NCI-H2029 treated with DMSO at 0.1 percent for 48 hours (cell line): ENCODE results near the gene NAPEPLD.
"Not testable (repeated sequence)": the region's sequence is repeated elsewhere in the genome, so short reads cannot be mapped to it uniquely, and the experiment has no call there.

Experiments
- DNase-seq: peaks from one replicate; lab custom pipeline; 2025; lab: John Stamatoyannopoulos, UW

Gene NAPEPLD

DNA sequence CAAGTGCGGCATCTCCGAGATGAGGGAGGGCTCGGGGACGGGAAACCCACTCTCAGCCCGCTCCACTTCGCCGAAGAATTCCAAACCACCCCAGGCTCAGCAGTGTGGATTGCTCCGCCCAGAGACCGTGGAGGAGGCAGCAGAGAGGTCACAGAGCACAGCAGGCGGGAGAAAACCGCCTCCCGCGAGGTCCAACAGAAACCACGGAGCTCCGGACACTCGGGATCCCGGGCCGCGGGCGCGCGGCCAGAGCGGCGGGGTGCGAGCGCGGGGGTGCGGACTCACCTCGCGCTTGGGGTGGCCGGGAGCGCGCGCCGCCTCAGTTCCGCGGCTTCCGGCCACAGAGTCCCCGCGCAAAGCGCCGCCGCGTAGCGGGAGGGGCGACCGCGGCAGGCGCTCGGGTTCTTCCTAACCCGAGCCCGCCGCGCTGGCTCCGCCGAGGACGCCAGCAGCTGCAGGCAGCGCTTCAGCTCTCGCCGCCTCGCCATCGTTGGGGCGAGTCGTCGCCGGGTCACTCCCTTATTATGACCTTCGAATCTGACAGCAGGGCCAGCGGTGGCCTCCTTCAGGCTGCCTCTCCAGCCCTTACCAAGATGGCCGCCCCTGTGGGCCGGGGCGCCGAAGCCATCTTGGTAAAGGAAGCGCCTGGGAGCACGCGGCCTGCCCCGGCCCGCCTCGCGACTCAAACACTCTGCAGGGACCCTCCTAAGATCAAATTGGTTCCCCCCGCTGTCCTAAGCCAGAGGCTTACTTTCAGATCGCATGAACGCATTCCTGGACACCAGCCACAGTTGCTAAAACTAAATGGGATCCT is at the start of gene NAPEPLD:
Gene NAPEPLD (minus strand): TSS at position 106 of the 814 bp plus-strand sequence. CDS start 20,323 bp downstream, outside the sequence.
- DNase-seq = peak; percentile 87

GRCh38 chr7:103198079-103198478 is 49.2 kb upstream of the NAPEPLD start:
- DNase-seq = not testable (repeated sequence)

DNA sequence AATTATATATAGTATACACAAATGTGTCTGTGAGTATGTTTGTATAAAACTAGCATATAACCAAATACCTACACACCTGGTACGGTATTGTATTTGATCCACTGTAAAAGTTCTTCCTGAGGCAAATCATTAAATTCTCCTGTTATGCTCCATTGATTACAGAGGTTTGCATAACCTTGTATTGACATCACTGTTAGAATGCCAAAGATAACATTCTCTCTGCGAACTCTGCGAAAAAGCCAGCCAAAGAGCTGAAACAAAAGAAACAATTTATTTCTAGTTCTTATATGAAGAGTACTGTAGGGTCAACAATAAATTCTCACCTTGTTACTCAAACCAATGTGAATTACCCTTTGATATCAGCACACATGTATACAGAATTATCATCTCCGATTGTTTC is 46.5 kb upstream of the NAPEPLD start:
- DNase-seq = not testable (repeated sequence)

- DNase-seq = not testable (repeated sequence)
Measured at GRCh38 chr7:103172415-103173146, 23.7 kb upstream of the NAPEPLD start.

GRCh38 chr7:103171695-103172414 is 23.0 kb upstream of the NAPEPLD start:
- DNase-seq = not testable (repeated sequence)

- DNase-seq = not testable (repeated sequence)
Measured at GRCh38 chr7:103166921-103167544, 18.1 kb upstream of the NAPEPLD start.

DNA sequence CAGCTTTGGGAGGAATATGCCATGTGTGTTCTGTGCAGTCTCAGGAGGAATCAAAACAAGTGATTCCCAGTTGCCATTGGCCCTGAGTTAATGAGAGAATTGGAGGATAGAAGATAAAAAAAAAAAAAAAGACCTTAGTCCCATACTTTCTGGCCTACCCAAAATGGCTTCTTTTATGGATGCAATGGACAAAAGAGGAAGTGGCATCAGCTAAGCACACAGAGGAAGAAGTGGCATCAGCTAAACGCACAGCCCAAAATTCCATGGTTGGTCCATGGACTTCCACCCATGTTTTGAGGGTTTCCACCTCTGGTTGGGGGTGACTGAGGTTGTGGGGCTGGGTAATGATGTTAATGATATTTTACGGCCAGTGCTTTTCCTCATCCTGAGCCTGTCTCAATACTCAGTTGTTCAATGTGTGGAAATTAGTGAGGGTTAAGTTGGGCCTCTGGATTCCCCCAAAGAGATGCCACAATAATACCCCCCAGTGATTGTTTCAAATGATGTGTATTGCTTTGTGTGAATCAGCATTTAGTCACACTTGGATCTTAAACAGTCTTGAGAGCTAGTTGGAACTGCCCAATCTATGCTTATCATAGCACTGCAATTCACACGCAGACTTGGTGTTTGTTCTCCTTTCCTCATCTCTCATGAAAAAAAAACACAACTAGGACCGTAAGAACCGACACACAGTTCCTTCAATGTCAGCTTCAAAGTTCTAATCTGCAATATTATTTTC is 14.4 kb upstream of the NAPEPLD start:
- DNase-seq = not testable (repeated sequence)

DNA sequence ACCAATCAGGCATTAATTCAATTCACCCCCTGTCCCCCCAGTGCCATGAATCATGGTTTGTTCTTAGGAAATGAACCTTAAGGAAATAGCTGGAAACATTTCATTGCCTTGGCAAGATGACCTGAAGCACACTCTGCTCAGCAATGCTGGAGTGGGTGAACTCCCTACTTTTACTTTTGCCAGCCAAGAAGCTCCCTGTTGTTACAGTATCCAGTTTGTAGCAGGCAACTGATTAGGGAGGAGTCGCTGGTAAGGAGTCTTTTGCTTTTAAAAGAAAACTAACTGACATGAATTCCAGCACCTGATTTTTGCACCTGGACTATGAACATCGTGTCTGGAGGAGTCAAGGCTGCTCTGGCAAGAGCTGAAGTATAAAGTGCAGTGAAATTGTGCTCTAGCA is 13.7 kb upstream of the NAPEPLD start:
- not testable (repeated sequence) for DNase-seq

- not testable (repeated sequence) for DNase-seq
Measured at GRCh38 chr7:103161998-103162616, 13.2 kb upstream of the NAPEPLD start.

GRCh38 chr7:103159072-103159471 is 10.2 kb upstream of the NAPEPLD start:
- not testable (repeated sequence) for DNase-seq

DNA sequence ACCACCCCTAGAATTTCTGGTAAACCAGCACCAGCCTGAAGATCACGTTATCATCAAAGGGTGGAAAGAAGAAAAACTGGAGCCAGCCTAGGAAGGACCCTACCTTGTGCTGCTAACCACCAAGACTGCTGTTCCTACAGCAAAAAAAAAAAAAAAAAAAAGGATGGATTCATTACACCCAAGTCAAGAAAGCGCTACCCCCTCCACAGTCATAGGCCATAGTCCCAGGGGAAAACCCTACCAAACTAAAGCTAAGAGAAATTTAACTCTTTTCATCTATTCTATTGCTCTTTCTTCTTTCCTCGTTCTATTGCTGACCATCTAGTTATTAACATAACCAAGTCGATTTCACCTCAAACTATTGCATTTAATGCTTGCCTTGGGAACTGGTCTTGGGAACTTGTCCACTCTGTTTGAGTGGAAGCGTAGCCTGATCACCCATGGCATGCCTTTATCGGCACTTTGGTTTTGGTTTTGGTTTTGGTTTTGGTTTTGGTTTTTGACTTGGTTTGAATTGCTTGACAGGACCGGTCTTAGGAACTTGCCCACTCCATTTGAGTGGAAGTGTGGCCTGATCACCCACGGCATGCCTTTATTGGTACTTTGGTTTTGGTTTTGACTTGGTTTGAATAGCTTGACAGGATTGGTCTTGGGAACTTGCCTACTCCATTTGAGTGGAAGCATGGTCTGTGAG is 6.6 kb upstream of the NAPEPLD start:
- not testable (repeated sequence) for DNase-seq

DNA sequence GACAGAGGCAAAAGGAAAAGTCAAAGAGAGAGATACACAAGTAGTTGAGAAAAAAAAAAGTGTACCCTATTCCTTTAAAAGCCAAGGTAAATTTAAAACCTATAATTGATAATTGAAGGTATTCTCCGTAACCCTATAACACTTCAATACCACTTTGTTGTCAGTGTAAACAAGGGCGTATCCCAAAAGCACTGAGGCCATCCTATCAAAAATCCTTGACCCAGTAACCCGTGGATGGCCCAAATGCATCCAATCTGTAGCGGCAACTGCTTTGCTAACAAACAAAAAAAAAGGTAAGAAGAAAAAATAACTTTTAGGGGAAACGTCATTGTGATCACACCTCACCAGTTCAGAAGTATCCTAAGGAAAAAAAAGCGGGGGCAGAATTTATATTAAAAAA is 5.1 kb upstream of the NAPEPLD start:
- DNase-seq = no peak

- not testable (repeated sequence) for DNase-seq
Measured at GRCh38 chr7:103152744-103153617, 4.1 kb upstream of the NAPEPLD start.

GRCh38 chr7:103151993-103152676 is 3.2 kb upstream of the NAPEPLD start:
- not testable (repeated sequence) for DNase-seq

GRCh38 chr7:103150192-103150591 is 1.3 kb upstream of the NAPEPLD start:
- DNase-seq = no peak

DNA sequence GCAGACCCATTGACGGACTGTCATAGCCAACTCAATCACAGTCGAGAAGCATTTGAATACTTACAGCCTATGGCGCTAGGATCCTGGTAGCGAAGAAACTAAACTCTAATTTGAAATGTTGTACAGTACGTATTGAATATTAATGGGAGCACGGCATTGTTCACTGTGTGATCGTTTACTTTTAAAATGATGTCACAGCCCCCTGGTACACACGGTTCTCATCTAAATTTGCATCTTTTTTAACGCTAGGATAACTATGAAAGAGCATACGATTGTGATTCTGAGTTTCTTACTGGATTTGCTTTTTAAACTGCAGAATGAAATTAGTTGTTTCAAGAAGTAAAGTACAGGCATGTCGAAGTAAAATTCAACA is 895 bp upstream of the NAPEPLD start:
- DNase-seq = no peak

- DNase-seq = no peak
Measured at GRCh38 chr7:103148131-103148993, 537 bp downstream of the NAPEPLD start.

GRCh38 chr7:103144754-103145153 is 4.1 kb downstream of the NAPEPLD start:
- not testable (repeated sequence) for DNase-seq
